ENCODE results near the gene SERINC5.

DNA sequence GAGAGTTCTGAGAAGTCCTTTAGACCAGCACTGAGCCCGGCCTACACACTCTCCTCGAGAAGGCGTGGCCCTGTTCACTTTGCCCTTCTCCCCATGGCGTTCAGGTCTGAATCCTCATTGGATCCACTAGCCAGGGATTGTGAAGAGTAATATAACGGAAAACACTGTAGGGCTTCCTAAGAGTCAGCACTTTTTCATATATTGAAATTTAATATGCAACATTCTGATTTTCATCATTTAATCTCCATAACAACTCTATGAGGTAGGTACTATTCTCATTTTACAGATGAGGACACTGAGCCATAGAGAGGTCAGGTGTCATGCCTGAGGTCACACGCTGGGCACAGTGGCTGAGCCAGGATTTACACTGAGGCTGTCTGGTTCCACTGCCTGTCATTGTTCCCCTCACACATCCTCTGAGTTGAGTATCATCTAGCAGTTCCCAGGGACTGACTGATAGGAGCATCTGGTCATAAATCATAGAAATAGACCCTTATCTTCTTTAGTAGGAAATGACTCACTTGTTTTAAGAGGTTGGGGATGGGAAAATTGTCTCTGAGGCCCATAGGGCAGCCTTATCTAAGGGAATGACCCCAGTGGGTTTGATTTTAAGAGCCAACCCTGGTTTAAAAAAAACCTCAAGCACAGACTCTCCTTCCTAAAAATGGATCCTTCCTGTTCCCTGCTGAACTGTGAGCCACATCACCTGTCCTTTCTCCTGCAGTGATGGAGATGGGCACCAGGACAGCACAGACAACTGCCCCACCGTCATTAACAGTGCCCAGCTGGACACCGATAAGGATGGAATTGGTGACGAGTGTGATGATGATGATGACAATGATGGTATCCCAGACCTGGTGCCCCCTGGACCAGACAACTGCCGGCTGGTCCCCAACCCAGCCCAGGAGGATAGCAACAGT, 179.5 kb downstream of the SERINC5 start:
- no peak for TF ChIP-seq EZH2 (IDR thresholded peaks at IDR 0.05; ENCODE audit: low read length, unreplicated experiment)
- TF ChIP-seq, protein P1, sequence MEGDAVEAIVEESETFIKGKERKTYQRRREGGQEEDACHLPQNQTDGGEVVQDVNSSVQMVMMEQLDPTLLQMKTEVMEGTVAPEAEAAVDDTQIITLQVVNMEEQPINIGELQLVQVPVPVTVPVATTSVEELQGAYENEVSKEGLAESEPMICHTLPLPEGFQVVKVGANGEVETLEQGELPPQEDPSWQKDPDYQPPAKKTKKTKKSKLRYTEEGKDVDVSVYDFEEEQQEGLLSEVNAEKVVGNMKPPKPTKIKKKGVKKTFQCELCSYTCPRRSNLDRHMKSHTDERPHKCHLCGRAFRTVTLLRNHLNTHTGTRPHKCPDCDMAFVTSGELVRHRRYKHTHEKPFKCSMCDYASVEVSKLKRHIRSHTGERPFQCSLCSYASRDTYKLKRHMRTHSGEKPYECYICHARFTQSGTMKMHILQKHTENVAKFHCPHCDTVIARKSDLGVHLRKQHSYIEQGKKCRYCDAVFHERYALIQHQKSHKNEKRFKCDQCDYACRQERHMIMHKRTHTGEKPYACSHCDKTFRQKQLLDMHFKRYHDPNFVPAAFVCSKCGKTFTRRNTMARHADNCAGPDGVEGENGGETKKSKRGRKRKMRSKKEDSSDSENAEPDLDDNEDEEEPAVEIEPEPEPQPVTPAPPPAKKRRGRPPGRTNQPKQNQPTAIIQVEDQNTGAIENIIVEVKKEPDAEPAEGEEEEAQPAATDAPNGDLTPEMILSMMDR (conservative IDR thresholded peaks at IDR 0.05; ENCODE audit: low read depth, low read length): no peak
- no peak for TF ChIP-seq EZH2phosphoT487 (IDR thresholded peaks at IDR 0.05; ENCODE audit: borderline replicate concordance, low read length)
